ENCODE data around the gene IFITM2. TPM values are rescaled to one million over a fixed set of nuclear protein-coding genes. Genes with fewer than 3 reads are reported as not detected.

IFITM2 gene
- total and polyA plus RNA-seq, 2 of the 13 experiments (the other 11 are each of a cell fraction or from before 2014, with no cell fraction given), result 13.8 to 267 TPM

- peak; percentile 55; the same call in 1 of the 2 replicates for TF ChIP-seq ATF2 (CRISPR knock-in tag; IDR thresholded peaks at IDR 0.05)
- TF ChIP-seq SIX1 (CRISPR knock-in tag; IDR thresholded peaks at IDR 0.05; ENCODE audit: borderline replicate concordance), result peak; percentile 91
- peak; percentile 42; the same call in 1 of the 2 replicates for TF ChIP-seq ZNF770 (CRISPR knock-in tag; IDR thresholded peaks at IDR 0.05)
- TF ChIP-seq ZNF414 (CRISPR knock-in tag; IDR thresholded peaks at IDR 0.05), result 0 out of 2 replicates have a peak, but pooled peaks have one; percentile 42
- no peak for TF ChIP-seq NBN (conservative IDR thresholded peaks at IDR 0.05)
- TF ChIP-seq STAT6 (CRISPR knock-in tag; IDR thresholded peaks at IDR 0.05; ENCODE audit: borderline replicate concordance), result no peak
- no peak for TF ChIP-seq SMYD3 (CRISPR knock-in tag; IDR thresholded peaks at IDR 0.05)
- TF ChIP-seq SMAD3 (CRISPR knock-in tag; IDR thresholded peaks at IDR 0.05), result peak; percentile 66
- peak; percentile 94 for TF ChIP-seq ZNF687 (CRISPR knock-in tag; IDR thresholded peaks at IDR 0.05)
- no peak for TF ChIP-seq ZNF235 (CRISPR knock-in tag; IDR thresholded peaks at IDR 0.05; ENCODE audit: borderline replicate concordance)
- no peak for TF ChIP-seq ARHGAP35 (CRISPR knock-in tag; IDR thresholded peaks at IDR 0.05; ENCODE audit: borderline replicate concordance)
Observed at GRCh38 chr11:353179-353873, 45.7 kb downstream of the IFITM2 start (continued).

All from HepG2 (cell line).